GM23338 (cell line): ENCODE measurements around the gene SSTR4. TPM values are rescaled to one million over a fixed set of nuclear protein-coding genes. Genes with fewer than 3 reads are reported as not detected.

Source experiments
- ATAC-seq: fragments of 200-7000 bp; cut with Tn5 transposase; 3 replicates; pipeline ENCODE4 v1.9.1; 2020
- DNase-seq: peaks from one replicate; pipeline ENCODE4 v3.0.0-alpha.2; 2015; ENCODE audit warnings: low spot score
- H2AFZ ChIP-seq: fragments of 200-600 bp; sonication (generic); 2 replicates; pipeline ENCODE4 v1.8.0; 2016; ENCODE audit warnings: antibody characterized with exemption, mild to moderate bottlenecking, moderate library complexity
- H3F3A ChIP-seq: fragments of 200-600 bp; sonication (generic); replicated peaks from 2 replicates; pipeline ENCODE4 v1.8.0; 2017; ENCODE audit warnings: antibody characterized with exemption, mixed run types, low read depth
- H3K27ac ChIP-seq: fragments of 200-600 bp; sonication (generic); 2 replicates; pipeline ENCODE4 v1.6.1; 2016; ENCODE audit warnings: low read depth
- H3K27me3 ChIP-seq: fragments of 200-600 bp; sonication (generic); 2 replicates; pipeline ENCODE4 v1.8.0; 2016; ENCODE audit warnings: mild to moderate bottlenecking, mixed run types, moderate library complexity; ENCODE audit not compliant: insufficient read depth
- H3K36me3 ChIP-seq: fragments of 200-600 bp; sonication (generic); 2 replicates; pipeline ENCODE4 v1.8.0; 2016; ENCODE audit warnings: mild to moderate bottlenecking; ENCODE audit not compliant: insufficient read depth
- H3K4me1 ChIP-seq: fragments of 200-600 bp; sonication (generic); 2 replicates; pipeline ENCODE4 v1.8.0; 2016; ENCODE audit warnings: mild to moderate bottlenecking, moderate library complexity; ENCODE audit not compliant: insufficient read depth
- H3K4me2 ChIP-seq: fragments of 200-600 bp; sonication (generic); 2 replicates; pipeline ENCODE4 v1.7.1; 2017; ENCODE audit warnings: mixed run types
- H3K4me3 ChIP-seq: fragments of 200-600 bp; sonication (generic); 2 replicates; pipeline ENCODE4 v1.6.1; 2016; ENCODE audit warnings: mixed run types
- H3K79me2 ChIP-seq: fragments of 200-600 bp; sonication (generic); replicated peaks from 2 replicates; pipeline ENCODE4 v1.8.0; 2017; ENCODE audit warnings: mild to moderate bottlenecking; ENCODE audit not compliant: insufficient read depth
- H3K9me2 ChIP-seq: fragments of 200-600 bp; sonication (generic); 2 replicates; pipeline ENCODE4 v1.8.0; 2017; ENCODE audit not compliant: insufficient read depth
- H4K20me1 ChIP-seq: fragments of 200-600 bp; sonication (generic); replicated peaks from 2 replicates; pipeline ENCODE4 v1.8.0; 2017; ENCODE audit warnings: mild to moderate bottlenecking; ENCODE audit not compliant: insufficient read depth
- H3K27ac Mint-ChIP-seq: 2 replicates; pipeline ENCODE4 v1.8.0; 2020; ENCODE audit warnings: inconsistent platforms, mild to moderate bottlenecking, moderate library complexity, mixed read lengths
- H3K27me3 Mint-ChIP-seq: 3 replicates; pipeline ENCODE4 v1.8.0; 2022; ENCODE audit warnings: low read depth, mild to moderate bottlenecking, moderate library complexity, mixed read lengths, inconsistent platforms; ENCODE audit not compliant: insufficient read depth, poor library complexity
- H3K36me3 Mint-ChIP-seq: 3 replicates; pipeline ENCODE4 v1.8.0; 2021; ENCODE audit warnings: low read depth, mild to moderate bottlenecking, inconsistent platforms, moderate library complexity, mixed read lengths
- H3K4me1 Mint-ChIP-seq: 3 replicates; pipeline ENCODE4 v1.8.0; 2020; ENCODE audit warnings: mild to moderate bottlenecking, inconsistent platforms, mixed read lengths
- H3K4me3 Mint-ChIP-seq: 3 replicates; pipeline ENCODE4 v1.8.0; 2021; ENCODE audit warnings: moderate library complexity, mild to moderate bottlenecking, inconsistent platforms, mixed read lengths
- H3K9me3 Mint-ChIP-seq: 3 replicates; pipeline ENCODE4 v1.8.0; 2020; ENCODE audit warnings: moderate library complexity, mild to moderate bottlenecking, inconsistent platforms, mixed read lengths
- CREB1 ChIP-seq: fragments of 250-450 bp; sonication (Bioruptor Pico); IDR thresholded peaks from 2 replicates; pipeline ENCODE4 v1.5.0; 2020; ENCODE audit warnings: low read depth, mild to moderate bottlenecking, moderate library complexity
- EZH2 ChIP-seq: fragments of 200-600 bp; sonication (generic); IDR thresholded peaks from one replicate; pipeline ENCODE4 v1.8.0; 2017; ENCODE audit warnings: antibody characterized with exemption, mild to moderate bottlenecking, low read depth; ENCODE audit not compliant: unreplicated experiment
- EZH2phosphoT487 ChIP-seq: fragments of 200-600 bp; sonication (generic); IDR thresholded peaks from one replicate; pipeline ENCODE4 v1.8.1; 2018; ENCODE audit warnings: antibody characterized with exemption; ENCODE audit not compliant: unreplicated experiment
- JUNB ChIP-seq: IDR thresholded peaks from one replicate; pipeline ENCODE4 v1.6.1; 2016; ENCODE audit warnings: antibody characterized with exemption; ENCODE audit not compliant: unreplicated experiment
- NANOG ChIP-seq: IDR thresholded peaks from 2 replicates; pipeline ENCODE4 v1.6.1; 2016; ENCODE audit warnings: antibody characterized with exemption, borderline replicate concordance
- POLR2AphosphoS5 ChIP-seq: IDR thresholded peaks from 2 replicates; pipeline ENCODE4 v1.6.1; 2016; ENCODE audit warnings: antibody characterized with exemption, low read depth
- ZNF114 ChIP-seq: fragments of 250-450 bp; sonication (Bioruptor Pico); IDR thresholded peaks from 2 replicates; pipeline ENCODE4 v1.5.0; 2020; ENCODE audit warnings: mild to moderate bottlenecking, moderate library complexity
- ZNF331 ChIP-seq: fragments of 250-450 bp; sonication (Bioruptor Pico); IDR thresholded peaks from 2 replicates; pipeline ENCODE4 v1.5.0; 2020; ENCODE audit warnings: low read depth, mild to moderate bottlenecking, moderate library complexity
- ZNF462 ChIP-seq: fragments of 250-450 bp; sonication (Bioruptor Pico); IDR thresholded peaks from 2 replicates; pipeline ENCODE4 v1.5.0; 2020; ENCODE audit warnings: mild to moderate bottlenecking, moderate library complexity
- polyA plus RNA-seq: library from polyadenylated mRNA; unstranded; fragments of >200 nt; fragmentation: Nextera tagmentation; extraction: Ambion mirVana; gene quantifications from 2 replicates; pipeline ENCODE4 v1.2.1, GENCODE V29; 2016
- total RNA-seq: library from RNA; depleted of rRNA; stranded (reverse); fragments of >200 nt; shearing (Covaris generic); gene quantifications from 2 replicates; pipeline ENCODE4 v1.2.3, GENCODE V29; 2014
- TF ChIP-seq, protein P1 (sequence below), 2 experiments: fragments of 200-600 bp in 1 of 2; sonication (generic) in 1 of 2; conservative IDR thresholded peaks; 2 replicates each; pipeline versions ENCODE4 v1.5.1 to v1.6.1; 2016 to 2017; ENCODE audit warnings: antibody characterized with exemption in 2 of 2, low read depth in 2 of 2, mild to moderate bottlenecking in 2 of 2, moderate library complexity in 1 of 2
- TF ChIP-seq, protein P2 (sequence below): IDR thresholded peaks from 2 replicates; pipeline ENCODE4 v1.6.1; 2016; ENCODE audit warnings: antibody characterized with exemption

Gene SSTR4
- total and polyA plus RNA-seq, 2 experiments from 2014 or later, result not detected

DNA sequence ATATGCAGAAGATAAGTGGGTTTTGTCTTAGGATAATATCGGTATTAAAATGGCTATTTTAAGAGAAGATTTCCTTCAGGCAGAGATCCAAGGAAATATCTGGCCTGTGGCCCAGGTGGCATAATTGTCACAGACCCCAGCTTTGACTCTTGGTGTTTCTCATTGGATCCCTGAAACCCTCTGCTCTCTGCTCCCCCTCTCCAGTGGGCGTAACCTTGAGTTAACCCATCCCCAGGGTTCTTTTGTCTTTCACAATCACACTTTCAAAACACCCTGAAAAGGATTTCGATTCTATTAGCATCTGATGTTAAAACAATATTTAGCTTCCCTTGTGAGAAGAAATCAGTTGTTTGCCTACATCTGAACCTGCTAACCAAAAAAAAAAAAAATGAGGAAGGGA is 7.2 kb downstream of the SSTR4 start:
- Histone ChIP-seq H3K4me1 (peaks cover 28% of the 10 kb centered on the region), H3K27ac (no peak overlapping the region), H3K9me2 (peaks cover 5% of the 10 kb centered on the region; the same call in 1 of the 2 replicates), H3K36me3 (no peaks in the 10 kb centered on the region), H3F3A (no peaks in the 10 kb centered on the region), H2AFZ (no peak overlapping the region), H4K20me1 (no peaks in the 10 kb centered on the region), H3K79me2 (no peaks in the 10 kb centered on the region), H3K27me3 (peaks cover 47% of the 10 kb centered on the region), H3K4me2 (peak overlapping the region; percentile 17), H3K4me3 (no peak overlapping the region)
- H3K36me3 Mint-ChIP-seq, result peaks cover 4% of the 10 kb centered on the region; the same call in 1 of the 3 replicates
- DNase-seq, result no peak
- ATAC-seq, result peak; percentile 78
- TF ChIP-seq ZNF462 (CRISPR knock-in tag) (no peak), NANOG (no peak), EZH2phosphoT487 (no peak), ZNF114 (CRISPR knock-in tag) (no peak), EZH2 (no peak), ZNF331 (CRISPR knock-in tag) (no peak), JUNB (no peak), CREB1 (CRISPR knock-in tag) (no peak), POLR2AphosphoS5 (no peak)
- TF ChIP-seq, protein P1, sequence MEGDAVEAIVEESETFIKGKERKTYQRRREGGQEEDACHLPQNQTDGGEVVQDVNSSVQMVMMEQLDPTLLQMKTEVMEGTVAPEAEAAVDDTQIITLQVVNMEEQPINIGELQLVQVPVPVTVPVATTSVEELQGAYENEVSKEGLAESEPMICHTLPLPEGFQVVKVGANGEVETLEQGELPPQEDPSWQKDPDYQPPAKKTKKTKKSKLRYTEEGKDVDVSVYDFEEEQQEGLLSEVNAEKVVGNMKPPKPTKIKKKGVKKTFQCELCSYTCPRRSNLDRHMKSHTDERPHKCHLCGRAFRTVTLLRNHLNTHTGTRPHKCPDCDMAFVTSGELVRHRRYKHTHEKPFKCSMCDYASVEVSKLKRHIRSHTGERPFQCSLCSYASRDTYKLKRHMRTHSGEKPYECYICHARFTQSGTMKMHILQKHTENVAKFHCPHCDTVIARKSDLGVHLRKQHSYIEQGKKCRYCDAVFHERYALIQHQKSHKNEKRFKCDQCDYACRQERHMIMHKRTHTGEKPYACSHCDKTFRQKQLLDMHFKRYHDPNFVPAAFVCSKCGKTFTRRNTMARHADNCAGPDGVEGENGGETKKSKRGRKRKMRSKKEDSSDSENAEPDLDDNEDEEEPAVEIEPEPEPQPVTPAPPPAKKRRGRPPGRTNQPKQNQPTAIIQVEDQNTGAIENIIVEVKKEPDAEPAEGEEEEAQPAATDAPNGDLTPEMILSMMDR (conservative IDR thresholded peaks at IDR 0.05; ENCODE audit: low read depth in 2 of 2), result no peak
- TF ChIP-seq, protein P2, sequence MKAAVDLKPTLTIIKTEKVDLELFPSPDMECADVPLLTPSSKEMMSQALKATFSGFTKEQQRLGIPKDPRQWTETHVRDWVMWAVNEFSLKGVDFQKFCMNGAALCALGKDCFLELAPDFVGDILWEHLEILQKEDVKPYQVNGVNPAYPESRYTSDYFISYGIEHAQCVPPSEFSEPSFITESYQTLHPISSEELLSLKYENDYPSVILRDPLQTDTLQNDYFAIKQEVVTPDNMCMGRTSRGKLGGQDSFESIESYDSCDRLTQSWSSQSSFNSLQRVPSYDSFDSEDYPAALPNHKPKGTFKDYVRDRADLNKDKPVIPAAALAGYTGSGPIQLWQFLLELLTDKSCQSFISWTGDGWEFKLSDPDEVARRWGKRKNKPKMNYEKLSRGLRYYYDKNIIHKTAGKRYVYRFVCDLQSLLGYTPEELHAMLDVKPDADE, result no peak
- peaks cover 27% of the 10 kb centered on the region for H3K27me3 Mint-ChIP-seq
- H3K9me3 Mint-ChIP-seq, result peaks cover 4% of the 10 kb centered on the region; the same call in 2 of the 3 replicates
- no peak overlapping the region for H3K4me3 Mint-ChIP-seq
- H3K27ac Mint-ChIP-seq, result no peak overlapping the region
- peaks cover 48% of the 10 kb centered on the region for H3K4me1 Mint-ChIP-seq
